GM19043 (cell line): ENCODE measurements around the gene IL3RA.
"Not testable (repeated sequence)": the region's sequence is repeated elsewhere in the genome, so short reads cannot be mapped to it uniquely, and the experiment has no call there.

Source experiments
- ATAC-seq: cut with Tn5 transposase; IDR thresholded peaks from one replicate; pipeline ENCODE4 v1.9.1; 2021; ENCODE audit warnings: low read depth; ENCODE audit not compliant: unreplicated experiment

IL3RA gene

GRCh38 chrX:1397001-1397400 is 60.4 kb downstream of the IL3RA start:
- ATAC-seq: no peak

- ATAC-seq: no peak
Measured at GRCh38 chrX:1397441-1398270, 61.1 kb downstream of the IL3RA start.

- no peak for ATAC-seq
Measured at GRCh38 chrX:1398431-1399340, 62.1 kb downstream of the IL3RA start.

- no peak for ATAC-seq
Measured at GRCh38 chrX:1400049-1400448, 63.5 kb downstream of the IL3RA start.

- no peak for ATAC-seq
Measured at GRCh38 chrX:1400742-1401471, 64.3 kb downstream of the IL3RA start.

GRCh38 chrX:1401611-1402430 is 65.2 kb downstream of the IL3RA start:
- ATAC-seq: no peak

GRCh38 chrX:1403228-1403627 is 66.6 kb downstream of the IL3RA start:
- no peak for ATAC-seq

GRCh38 chrX:1403867-1404266 is 67.3 kb downstream of the IL3RA start:
- not testable (repeated sequence) for ATAC-seq

- not testable (repeated sequence) for ATAC-seq
Measured at GRCh38 chrX:1405769-1406168, 69.2 kb downstream of the IL3RA start.

GRCh38 chrX:1407035-1407434 is 70.5 kb downstream of the IL3RA start:
- ATAC-seq: no peak

- ATAC-seq: no peak
Measured at GRCh38 chrX:1411326-1411725, 74.7 kb downstream of the IL3RA start.

- no peak for ATAC-seq
Measured at GRCh38 chrX:1412551-1413161, 76.1 kb downstream of the IL3RA start.

- no peak for ATAC-seq
Measured at GRCh38 chrX:1416327-1416784, 79.8 kb downstream of the IL3RA start.

GRCh38 chrX:1416965-1417760 is 80.6 kb downstream of the IL3RA start:
- no peak for ATAC-seq

GRCh38 chrX:1417921-1418771 is 81.6 kb downstream of the IL3RA start:
- no peak for ATAC-seq

- no peak for ATAC-seq
Measured at GRCh38 chrX:1418901-1419544, 82.4 kb downstream of the IL3RA start.
